Right lobe of liver (tissue), 4 donors: Measurements from ENCODE around the gene MCTP2.

Source experiments
- CTCF ChIP-seq, 4 donors: fragments of 200-600 bp in 3 of 4; fragments of 450-650 bp in 1 of 4; IDR thresholded peaks; one replicate each; pipeline versions ENCODE4 v1.5.1 to v1.8.0; 2016 to 2022; ENCODE audit warnings: antibody characterized with exemption in 4 of 4, mild to moderate bottlenecking in 2 of 4
- POLR2A ChIP-seq: fragments of 450-650 bp; IDR thresholded peaks from one replicate; pipeline ENCODE4 v1.6.1; 2017; ENCODE audit warnings: antibody characterized with exemption, mild to moderate bottlenecking
- donor health status: DM: no; HTN: no; CAD: no.
- donor health status: DM: no; HTN: no; CAD: no.
- donor health status: DM: no; HTN: yes; CAD: no.

DNA sequence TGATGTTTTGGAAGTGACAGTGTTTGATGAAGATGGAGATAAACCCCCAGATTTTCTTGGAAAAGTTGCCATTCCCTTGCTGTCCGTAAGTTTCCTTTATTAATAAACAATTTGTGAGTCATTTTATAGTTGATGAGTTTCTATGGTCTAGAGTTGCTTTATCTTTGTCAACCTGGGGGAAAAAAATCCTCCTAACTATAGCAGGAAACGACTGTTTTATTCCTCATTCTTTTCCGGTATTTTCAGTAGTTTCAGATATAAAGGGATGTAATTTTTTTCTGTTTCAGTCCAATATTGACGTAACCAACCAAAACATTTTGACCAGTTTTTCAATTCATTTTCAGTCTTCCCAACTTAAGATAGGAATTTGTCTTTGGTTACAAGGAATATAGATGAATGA is 154.1 kb downstream of the MCTP2 start:
- TF ChIP-seq POLR2A (no peak), CTCF (IDR thresholded peaks at IDR 0.05) (no peak)
